HG03135 (cell line): ENCODE results near the gene KCTD3.

Experiments
- ATAC-seq: cut with Tn5 transposase; IDR thresholded peaks from one replicate; pipeline ENCODE4 v1.9.1; 2021; ENCODE audit warnings: mild to moderate bottlenecking, moderate library complexity; ENCODE audit not compliant: unreplicated experiment

Gene KCTD3

GRCh38 chr1:215566556-215567490 is at the start of gene KCTD3:
Gene KCTD3 (plus strand): TSS chr1:215567304. CDS start chr1:215567686, 382 bp downstream.
- peak; percentile 61 for ATAC-seq

- no peak for ATAC-seq
Measured at GRCh38 chr1:215517441-215517891, 49.6 kb upstream of the KCTD3 start.

GRCh38 chr1:215518594-215518993 is 48.5 kb upstream of the KCTD3 start:
- no peak for ATAC-seq

GRCh38 chr1:215521279-215521678 is 45.8 kb upstream of the KCTD3 start:
- ATAC-seq: no peak

- no peak for ATAC-seq
Measured at GRCh38 chr1:215523128-215523861, 43.8 kb upstream of the KCTD3 start.

- no peak for ATAC-seq
Measured at GRCh38 chr1:215523906-215524305, 43.2 kb upstream of the KCTD3 start.

- no peak for ATAC-seq
Measured at GRCh38 chr1:215526147-215526845, 40.8 kb upstream of the KCTD3 start.

GRCh38 chr1:215526846-215527151 is 40.3 kb upstream of the KCTD3 start:
- ATAC-seq: no peak

- ATAC-seq: no peak
Measured at GRCh38 chr1:215529111-215529510, 38.0 kb upstream of the KCTD3 start.

GRCh38 chr1:215529571-215529970 is 37.5 kb upstream of the KCTD3 start:
- ATAC-seq: no peak

- no peak for ATAC-seq
Measured at GRCh38 chr1:215530401-215530984, 36.6 kb upstream of the KCTD3 start.

- ATAC-seq: no peak
Measured at GRCh38 chr1:215539803-215540570, 27.1 kb upstream of the KCTD3 start.

- no peak for ATAC-seq
Measured at GRCh38 chr1:215542301-215542700, 24.8 kb upstream of the KCTD3 start.

GRCh38 chr1:215543191-215543606 is 23.9 kb upstream of the KCTD3 start:
- ATAC-seq: peak; percentile 92

GRCh38 chr1:215543806-215544205 is 23.3 kb upstream of the KCTD3 start:
- no peak for ATAC-seq

GRCh38 chr1:215544566-215544965 is 22.5 kb upstream of the KCTD3 start:
- no peak for ATAC-seq

- ATAC-seq: no peak
Measured at GRCh38 chr1:215545096-215545495, 22.0 kb upstream of the KCTD3 start.

GRCh38 chr1:215547011-215547410 is 20.1 kb upstream of the KCTD3 start:
- no peak for ATAC-seq

- ATAC-seq: no peak
Measured at GRCh38 chr1:215551806-215552205, 15.3 kb upstream of the KCTD3 start.

- ATAC-seq: no peak
Measured at GRCh38 chr1:215554865-215555264, 12.2 kb upstream of the KCTD3 start.
